Measurements from ENCODE around the gene VBP1.
"Not testable (repeated sequence)": the region's sequence is repeated elsewhere in the genome, so short reads cannot be mapped to it uniquely, and the experiment has no call there.

VBP1 gene

DNA sequence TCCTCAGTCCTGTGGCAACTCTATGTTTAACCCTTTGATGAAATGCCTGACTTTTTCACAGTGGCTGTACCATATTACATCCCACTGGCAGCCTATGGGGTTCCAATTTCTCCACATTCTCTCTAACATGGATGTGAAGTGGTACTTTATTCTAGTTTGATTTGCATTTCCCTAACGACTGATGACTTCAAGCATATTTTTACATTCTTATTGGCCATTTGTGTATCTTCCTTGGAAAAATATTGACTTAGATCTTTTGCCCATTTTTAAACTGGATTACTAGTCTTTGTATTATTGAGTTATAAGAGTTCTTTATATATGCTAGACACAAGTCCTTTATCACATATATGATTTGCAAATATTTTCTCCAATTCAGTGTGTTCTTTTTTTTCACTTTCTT lies 50.2 kb downstream of the VBP1 start (continued):
- TF ChIP-seq, protein P1, sequence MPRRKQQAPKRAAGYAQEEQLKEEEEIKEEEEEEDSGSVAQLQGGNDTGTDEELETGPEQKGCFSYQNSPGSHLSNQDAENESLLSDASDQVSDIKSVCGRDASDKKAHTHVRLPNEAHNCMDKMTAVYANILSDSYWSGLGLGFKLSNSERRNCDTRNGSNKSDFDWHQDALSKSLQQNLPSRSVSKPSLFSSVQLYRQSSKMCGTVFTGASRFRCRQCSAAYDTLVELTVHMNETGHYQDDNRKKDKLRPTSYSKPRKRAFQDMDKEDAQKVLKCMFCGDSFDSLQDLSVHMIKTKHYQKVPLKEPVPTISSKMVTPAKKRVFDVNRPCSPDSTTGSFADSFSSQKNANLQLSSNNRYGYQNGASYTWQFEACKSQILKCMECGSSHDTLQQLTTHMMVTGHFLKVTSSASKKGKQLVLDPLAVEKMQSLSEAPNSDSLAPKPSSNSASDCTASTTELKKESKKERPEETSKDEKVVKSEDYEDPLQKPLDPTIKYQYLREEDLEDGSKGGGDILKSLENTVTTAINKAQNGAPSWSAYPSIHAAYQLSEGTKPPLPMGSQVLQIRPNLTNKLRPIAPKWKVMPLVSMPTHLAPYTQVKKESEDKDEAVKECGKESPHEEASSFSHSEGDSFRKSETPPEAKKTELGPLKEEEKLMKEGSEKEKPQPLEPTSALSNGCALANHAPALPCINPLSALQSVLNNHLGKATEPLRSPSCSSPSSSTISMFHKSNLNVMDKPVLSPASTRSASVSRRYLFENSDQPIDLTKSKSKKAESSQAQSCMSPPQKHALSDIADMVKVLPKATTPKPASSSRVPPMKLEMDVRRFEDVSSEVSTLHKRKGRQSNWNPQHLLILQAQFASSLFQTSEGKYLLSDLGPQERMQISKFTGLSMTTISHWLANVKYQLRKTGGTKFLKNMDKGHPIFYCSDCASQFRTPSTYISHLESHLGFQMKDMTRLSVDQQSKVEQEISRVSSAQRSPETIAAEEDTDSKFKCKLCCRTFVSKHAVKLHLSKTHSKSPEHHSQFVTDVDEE (CRISPR knock-in tag; IDR thresholded peaks at IDR 0.05): no peak
- TF ChIP-seq ZFP3 (CRISPR knock-in tag; IDR thresholded peaks at IDR 0.05): no peak
- no peak for TF ChIP-seq ZNF8 (CRISPR knock-in tag; IDR thresholded peaks at IDR 0.05)
- no peak for TF ChIP-seq PPARA (CRISPR knock-in tag; IDR thresholded peaks at IDR 0.05; ENCODE audit: borderline replicate concordance)
- no peak for TF ChIP-seq GLIS3 (CRISPR knock-in tag; IDR thresholded peaks at IDR 0.05)
- TF ChIP-seq BACH2 (CRISPR knock-in tag; IDR thresholded peaks at IDR 0.05; ENCODE audit: borderline replicate concordance): no peak

DNA sequence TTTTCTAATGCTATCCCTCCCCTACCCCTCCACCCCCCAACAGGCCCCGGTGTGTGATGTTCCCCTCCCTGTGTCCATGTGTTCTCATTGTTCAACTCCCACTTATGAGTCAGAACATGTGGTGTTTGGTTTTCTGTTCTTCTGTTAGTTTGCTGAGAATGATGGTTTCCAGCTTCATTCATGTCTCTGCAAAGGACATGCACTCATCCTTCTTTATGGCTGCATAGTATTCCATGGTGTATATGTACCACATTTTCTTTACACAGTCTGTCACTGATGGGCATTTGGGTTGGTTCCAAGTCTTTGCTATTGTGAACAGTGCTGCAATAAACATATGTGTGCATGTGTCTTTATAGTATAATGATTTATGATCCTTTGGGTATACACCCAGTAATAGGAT lies 51.7 kb downstream of the VBP1 start:
- not testable (repeated sequence) for ATAC-seq

DNA sequence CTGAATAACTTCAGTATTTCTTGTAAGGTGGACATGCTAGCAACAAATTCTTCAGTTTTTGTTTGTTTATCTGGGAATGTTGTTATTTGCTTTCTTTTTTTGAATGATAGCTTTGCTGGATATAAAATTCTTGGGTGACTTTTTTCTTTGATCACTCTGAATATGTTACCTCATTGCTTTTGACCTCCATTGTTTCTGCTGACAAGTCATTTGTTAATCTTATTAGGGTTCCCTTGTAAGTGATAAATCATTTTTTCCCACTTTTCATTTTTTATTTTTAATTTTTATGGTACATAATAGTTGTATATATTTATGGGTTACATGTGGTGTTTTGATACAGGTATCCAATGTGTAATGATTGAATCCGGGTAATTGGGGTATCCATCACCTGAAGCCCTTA lies 54.7 kb downstream of the VBP1 start:
- no peak for ATAC-seq
- TF ChIP-seq ZFP30 (CRISPR knock-in tag; IDR thresholded peaks at IDR 0.05) (no peak), GLIS3 (CRISPR knock-in tag; IDR thresholded peaks at IDR 0.05) (no peak), TCF4 (CRISPR knock-in tag; IDR thresholded peaks at IDR 0.05; ENCODE audit: borderline replicate concordance) (no peak), PPARA (CRISPR knock-in tag; IDR thresholded peaks at IDR 0.05; ENCODE audit: borderline replicate concordance) (no peak), ZNF565 (CRISPR knock-in tag; conservative IDR thresholded peaks at IDR 0.05; ENCODE audit: low read depth) (no peak), TOX (CRISPR knock-in tag; IDR thresholded peaks at IDR 0.05; ENCODE audit: borderline replicate concordance) (no peak)
- TF ChIP-seq, protein P2, sequence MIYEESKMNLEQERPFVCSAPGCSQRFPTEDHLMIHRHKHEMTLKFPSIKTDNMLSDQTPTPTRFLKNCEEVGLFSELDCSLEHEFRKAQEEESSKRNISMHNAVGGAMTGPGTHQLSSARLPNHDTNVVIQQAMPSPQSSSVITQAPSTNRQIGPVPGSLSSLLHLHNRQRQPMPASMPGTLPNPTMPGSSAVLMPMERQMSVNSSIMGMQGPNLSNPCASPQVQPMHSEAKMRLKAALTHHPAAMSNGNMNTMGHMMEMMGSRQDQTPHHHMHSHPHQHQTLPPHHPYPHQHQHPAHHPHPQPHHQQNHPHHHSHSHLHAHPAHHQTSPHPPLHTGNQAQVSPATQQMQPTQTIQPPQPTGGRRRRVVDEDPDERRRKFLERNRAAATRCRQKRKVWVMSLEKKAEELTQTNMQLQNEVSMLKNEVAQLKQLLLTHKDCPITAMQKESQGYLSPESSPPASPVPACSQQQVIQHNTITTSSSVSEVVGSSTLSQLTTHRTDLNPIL (CRISPR knock-in tag; IDR thresholded peaks at IDR 0.05; ENCODE audit: low read depth): no peak
- TF ChIP-seq, protein P1 (CRISPR knock-in tag; IDR thresholded peaks at IDR 0.05): no peak

DNA sequence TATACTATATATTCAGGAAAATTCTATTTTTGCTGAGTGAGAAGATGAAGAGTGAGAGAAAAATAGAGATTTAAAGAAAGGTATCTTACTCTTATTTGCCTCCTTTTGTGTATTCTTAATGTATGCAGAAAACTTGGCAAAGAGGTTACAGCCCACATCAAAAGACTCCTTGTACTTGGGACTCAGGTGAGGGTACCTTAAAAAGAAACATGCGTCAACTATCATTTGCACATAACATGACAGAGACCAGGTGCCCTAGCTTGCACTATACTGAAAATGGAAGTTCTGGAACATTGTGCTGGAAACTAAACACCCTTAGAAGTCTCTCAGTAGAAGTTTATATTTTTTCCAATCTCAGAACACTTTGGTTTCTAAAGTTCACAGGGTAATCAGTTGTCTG lies 63.6 kb downstream of the VBP1 start:
- ATAC-seq: no peak
- TF ChIP-seq ZFP3 (CRISPR knock-in tag; IDR thresholded peaks at IDR 0.05) (no peak), CSDC2 (CRISPR knock-in tag; IDR thresholded peaks at IDR 0.05) (no peak), GLIS3 (CRISPR knock-in tag; IDR thresholded peaks at IDR 0.05) (no peak), ESRRG (CRISPR knock-in tag; IDR thresholded peaks at IDR 0.05) (no peak), ZNF70 (CRISPR knock-in tag; IDR thresholded peaks at IDR 0.05) (no peak), ZFP30 (CRISPR knock-in tag; IDR thresholded peaks at IDR 0.05) (no peak), RARB (CRISPR knock-in tag; IDR thresholded peaks at IDR 0.05) (no peak), ARNTL (CRISPR knock-in tag; IDR thresholded peaks at IDR 0.05; ENCODE audit: borderline replicate concordance, low read depth) (no peak), OSR1 (CRISPR knock-in tag; IDR thresholded peaks at IDR 0.05) (no peak), ZC3H10 (CRISPR knock-in tag; IDR thresholded peaks at IDR 0.05) (no peak)
- TF ChIP-seq, protein P3, sequence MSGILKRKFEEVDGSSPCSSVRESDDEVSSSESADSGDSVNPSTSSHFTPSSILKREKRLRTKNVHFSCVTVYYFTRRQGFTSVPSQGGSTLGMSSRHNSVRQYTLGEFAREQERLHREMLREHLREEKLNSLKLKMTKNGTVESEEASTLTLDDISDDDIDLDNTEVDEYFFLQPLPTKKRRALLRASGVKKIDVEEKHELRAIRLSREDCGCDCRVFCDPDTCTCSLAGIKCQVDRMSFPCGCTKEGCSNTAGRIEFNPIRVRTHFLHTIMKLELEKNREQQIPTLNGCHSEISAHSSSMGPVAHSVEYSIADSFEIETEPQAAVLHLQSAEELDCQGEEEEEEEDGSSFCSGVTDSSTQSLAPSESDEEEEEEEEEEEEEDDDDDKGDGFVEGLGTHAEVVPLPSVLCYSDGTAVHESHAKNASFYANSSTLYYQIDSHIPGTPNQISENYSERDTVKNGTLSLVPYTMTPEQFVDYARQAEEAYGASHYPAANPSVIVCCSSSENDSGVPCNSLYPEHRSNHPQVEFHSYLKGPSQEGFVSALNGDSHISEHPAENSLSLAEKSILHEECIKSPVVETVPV (CRISPR knock-in tag; IDR thresholded peaks at IDR 0.05): no peak
- TF ChIP-seq, protein P4, sequence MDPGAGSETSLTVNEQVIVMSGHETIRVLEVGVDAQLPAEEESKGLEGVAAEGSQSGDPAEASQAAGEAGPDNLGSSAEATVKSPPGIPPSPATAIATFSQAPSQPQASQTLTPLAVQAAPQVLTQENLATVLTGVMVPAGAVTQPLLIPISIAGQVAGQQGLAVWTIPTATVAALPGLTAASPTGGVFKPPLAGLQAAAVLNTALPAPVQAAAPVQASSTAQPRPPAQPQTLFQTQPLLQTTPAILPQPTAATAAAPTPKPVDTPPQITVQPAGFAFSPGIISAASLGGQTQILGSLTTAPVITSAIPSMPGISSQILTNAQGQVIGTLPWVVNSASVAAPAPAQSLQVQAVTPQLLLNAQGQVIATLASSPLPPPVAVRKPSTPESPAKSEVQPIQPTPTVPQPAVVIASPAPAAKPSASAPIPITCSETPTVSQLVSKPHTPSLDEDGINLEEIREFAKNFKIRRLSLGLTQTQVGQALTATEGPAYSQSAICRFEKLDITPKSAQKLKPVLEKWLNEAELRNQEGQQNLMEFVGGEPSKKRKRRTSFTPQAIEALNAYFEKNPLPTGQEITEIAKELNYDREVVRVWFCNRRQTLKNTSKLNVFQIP (CRISPR knock-in tag; IDR thresholded peaks at IDR 0.05; ENCODE audit: borderline replicate concordance, low read depth): no peak
- TF ChIP-seq, protein P1 (CRISPR knock-in tag; IDR thresholded peaks at IDR 0.05): no peak
- TF ChIP-seq, protein P5, sequence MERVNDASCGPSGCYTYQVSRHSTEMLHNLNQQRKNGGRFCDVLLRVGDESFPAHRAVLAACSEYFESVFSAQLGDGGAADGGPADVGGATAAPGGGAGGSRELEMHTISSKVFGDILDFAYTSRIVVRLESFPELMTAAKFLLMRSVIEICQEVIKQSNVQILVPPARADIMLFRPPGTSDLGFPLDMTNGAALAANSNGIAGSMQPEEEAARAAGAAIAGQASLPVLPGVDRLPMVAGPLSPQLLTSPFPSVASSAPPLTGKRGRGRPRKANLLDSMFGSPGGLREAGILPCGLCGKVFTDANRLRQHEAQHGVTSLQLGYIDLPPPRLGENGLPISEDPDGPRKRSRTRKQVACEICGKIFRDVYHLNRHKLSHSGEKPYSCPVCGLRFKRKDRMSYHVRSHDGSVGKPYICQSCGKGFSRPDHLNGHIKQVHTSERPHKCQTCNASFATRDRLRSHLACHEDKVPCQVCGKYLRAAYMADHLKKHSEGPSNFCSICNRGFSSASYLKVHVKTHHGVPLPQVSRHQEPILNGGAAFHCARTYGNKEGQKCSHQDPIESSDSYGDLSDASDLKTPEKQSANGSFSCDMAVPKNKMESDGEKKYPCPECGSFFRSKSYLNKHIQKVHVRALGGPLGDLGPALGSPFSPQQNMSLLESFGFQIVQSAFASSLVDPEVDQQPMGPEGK (CRISPR knock-in tag; IDR thresholded peaks at IDR 0.05; ENCODE audit: borderline replicate concordance): no peak

All from SK-N-SH treated with all-trans-retinoic acid at 6 μM for 48 hours (cell line).